Measurements from ENCODE around the gene ALDH8A1.
"Not testable (repeated sequence)": the region's sequence is repeated elsewhere in the genome, so short reads cannot be mapped to it uniquely, and the experiment has no call there.

Gene ALDH8A1

GRCh38 chr6:134910593-134910935 lies 39.3 kb downstream of the ALDH8A1 start:
- no peak for DNase-seq (ENCODE audit: low spot score)

GRCh38 chr6:134909701-134910592 lies 40.0 kb downstream of the ALDH8A1 start:
- no peak for DNase-seq (ENCODE audit: low spot score)

- peak; percentile 30 for DNase-seq (ENCODE audit: low spot score)
Observed at GRCh38 chr6:134908906-134909516, 40.9 kb downstream of the ALDH8A1 start.

- DNase-seq (ENCODE audit: low spot score) = not testable (repeated sequence)
Observed at GRCh38 chr6:134904731-134905130, 45.2 kb downstream of the ALDH8A1 start.

- no peak for DNase-seq (ENCODE audit: low spot score)
Observed at GRCh38 chr6:134903448-134903847, 46.5 kb downstream of the ALDH8A1 start.

GRCh38 chr6:134902936-134903335 lies 47.0 kb downstream of the ALDH8A1 start:
- no peak for DNase-seq (ENCODE audit: low spot score)

GRCh38 chr6:134902074-134902861 lies 47.6 kb downstream of the ALDH8A1 start:
- DNase-seq (ENCODE audit: low spot score) = no peak

GRCh38 chr6:134898575-134898974 lies 51.3 kb downstream of the ALDH8A1 start:
- DNase-seq (ENCODE audit: low spot score) = no peak

GRCh38 chr6:134898166-134898565 lies 51.7 kb downstream of the ALDH8A1 start:
- DNase-seq (ENCODE audit: low spot score) = not testable (repeated sequence)

- DNase-seq (ENCODE audit: low spot score) = no peak
Observed at GRCh38 chr6:134896910-134897309, 53.0 kb downstream of the ALDH8A1 start.

- no peak for DNase-seq (ENCODE audit: low spot score)
Observed at GRCh38 chr6:134894800-134895199, 55.1 kb downstream of the ALDH8A1 start.

GRCh38 chr6:134892362-134892761 lies 57.5 kb downstream of the ALDH8A1 start:
- DNase-seq (ENCODE audit: low spot score) = no peak

GRCh38 chr6:134891633-134892032 lies 58.3 kb downstream of the ALDH8A1 start:
- DNase-seq (ENCODE audit: low spot score) = no peak

- DNase-seq (ENCODE audit: low spot score) = no peak
Observed at GRCh38 chr6:134888316-134888715, 61.6 kb downstream of the ALDH8A1 start.

GRCh38 chr6:134884752-134885151 lies 65.1 kb downstream of the ALDH8A1 start:
- DNase-seq (ENCODE audit: low spot score) = no peak

- DNase-seq (ENCODE audit: low spot score) = no peak
Observed at GRCh38 chr6:134883314-134883713, 66.6 kb downstream of the ALDH8A1 start.

GRCh38 chr6:134882426-134883038 lies 67.4 kb downstream of the ALDH8A1 start:
- DNase-seq (ENCODE audit: low spot score) = peak; percentile 48

- no peak for DNase-seq (ENCODE audit: low spot score)
Observed at GRCh38 chr6:134880487-134881190, 69.3 kb downstream of the ALDH8A1 start.

GRCh38 chr6:134878136-134878535 lies 71.8 kb downstream of the ALDH8A1 start:
- no peak for DNase-seq (ENCODE audit: low spot score)

- DNase-seq (ENCODE audit: low spot score) = no peak
Observed at GRCh38 chr6:134875367-134875766, 74.5 kb downstream of the ALDH8A1 start.

- no peak for DNase-seq (ENCODE audit: low spot score)
Observed at GRCh38 chr6:134873500-134874388, 76.2 kb downstream of the ALDH8A1 start.

Measured in SW480 (cell line).